ENCODE results near the gene DBN1. TPM values are rescaled to one million over a fixed set of nuclear protein-coding genes. Genes with fewer than 3 reads are reported as not detected.
A peak's percentile ranks its signal among the peaks of the same experiment; 100 is the strongest.

DBN1 gene
- polyA plus RNA-seq, 2 of the 4 experiments (the other 2 are of a cell fraction): 47.7 to 107 TPM

DNA sequence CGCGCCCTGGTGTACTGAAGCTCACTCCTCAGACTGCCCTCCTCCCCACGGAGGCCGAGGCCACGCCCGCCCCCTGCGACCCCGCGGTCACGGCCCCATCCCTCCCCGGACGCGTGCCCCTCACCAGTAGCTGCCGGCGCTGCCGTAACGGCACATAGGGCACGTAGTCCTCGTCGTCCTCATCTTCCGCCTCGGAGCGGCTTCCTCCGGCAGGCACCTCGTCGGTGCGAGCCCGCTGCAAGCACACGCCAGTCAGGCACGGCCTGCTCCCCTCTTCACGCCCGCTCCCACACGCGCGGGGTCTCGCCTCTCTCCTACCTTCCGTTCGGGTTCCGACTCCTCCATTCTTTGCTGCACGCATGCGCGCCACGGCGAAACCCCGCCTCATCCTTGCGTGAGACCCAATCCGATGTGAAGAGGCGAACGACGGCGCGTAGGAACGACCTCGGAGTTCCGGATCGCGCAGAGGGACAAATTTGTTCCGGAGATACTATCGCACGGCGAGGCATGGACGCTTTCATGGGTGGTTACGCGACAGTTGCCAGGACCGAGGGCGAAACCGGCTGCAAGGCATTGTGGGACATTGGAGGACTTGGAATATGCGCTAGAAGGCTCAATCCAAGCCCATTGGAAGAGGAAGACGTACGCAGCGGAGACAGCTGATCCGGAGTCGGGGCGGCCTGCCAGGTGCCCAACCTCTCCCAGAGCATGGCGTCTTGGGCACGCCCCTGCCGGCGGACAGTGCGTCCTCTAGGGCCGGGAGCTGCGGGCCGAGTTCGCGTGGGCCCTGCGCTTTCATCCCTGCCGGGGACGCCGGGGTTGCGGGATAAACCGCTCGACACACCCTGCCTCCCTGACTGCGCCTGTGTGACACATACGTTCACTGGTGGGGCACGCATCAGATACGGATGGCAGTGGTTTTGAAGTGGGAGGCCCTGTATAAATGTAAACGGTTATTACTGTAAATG is 43.5 kb upstream of the DBN1 start, which contains the start of gene DDX41 (continued):
- peak in 1 of 2 experiments; percentile 29; a peak in 2 of 5 replicates for TF ChIP-seq RAD21 (conservative IDR thresholded peaks at IDR 0.05 in 1 of 2, IDR thresholded peaks at IDR 0.05 in 1 of 2)
- TF ChIP-seq POLR2AphosphoS2 (conservative IDR thresholded peaks at IDR 0.05; ENCODE audit: low read length): peak; percentile 70; the same call in 1 of the 2 replicates
- no peak for TF ChIP-seq CEBPB (IDR thresholded peaks at IDR 0.05)
- TF ChIP-seq RFX5 (IDR thresholded peaks at IDR 0.05): peak; percentile 94

DNA sequence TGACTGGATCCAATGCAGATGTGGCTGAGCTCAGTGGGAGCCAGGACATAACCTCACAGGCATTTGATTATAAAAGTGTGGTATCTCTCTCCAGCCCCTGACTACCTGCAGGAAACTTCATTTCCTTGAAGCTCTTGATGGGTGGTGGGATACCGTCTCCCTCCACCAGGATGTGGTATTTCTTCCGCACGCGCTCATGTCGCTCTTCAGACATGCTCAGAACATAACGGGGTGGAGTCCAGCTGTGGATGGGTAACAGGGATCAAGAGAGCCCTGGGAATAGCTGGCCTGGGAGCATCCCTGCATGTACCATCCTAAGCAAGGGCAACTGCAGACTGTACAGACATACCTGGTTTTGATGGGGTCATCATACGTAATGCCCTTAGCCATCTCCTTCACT is 42.1 kb upstream of the DBN1 start:
- TF ChIP-seq GATA3 (IDR thresholded peaks at IDR 0.05; ENCODE audit: borderline replicate concordance) (no peak), POLR2AphosphoS2 (conservative IDR thresholded peaks at IDR 0.05; ENCODE audit: low read length) (no peak), PHF8 (IDR thresholded peaks at IDR 0.05; ENCODE audit: borderline replicate concordance, low read depth) (no peak), NR3C1 (IDR thresholded peaks at IDR 0.05) (no peak), POLR2A (IDR thresholded peaks at IDR 0.05; ENCODE audit: low read length) (no peak)
- ATAC-seq: no peak
- Histone ChIP-seq H3K4me1 (peaks cover 19% of the 10 kb centered on the region), H3K4me3 (peak overlapping the region; percentile 98), H3K27ac (no peak overlapping the region; a peak in 1 of 6 replicates), H3K9me3 (no peaks in the 10 kb centered on the region), H3K4me2 (peak overlapping the region; percentile 100)
- WGBS (ENCODE audit: missing lambda C conversion rate): 83% methylated on average over 7 of the region's 7 CpGs
- FAIRE-seq: no peak
- ChIA-PET POLR2A (interaction anchor here (1.3 kb wide), 1 partner anchor 31 kb away, joined by 3 read pairs; no protein-coding TSS in a partner anchor), CTCF (interaction anchor here (0.8 to 2.8 kb wide), 9 partner anchors 9 to 111 kb away, joined by 3 to 29 read pairs (median 3); no protein-coding TSS in a partner anchor)
- no peak for DNase-seq (ENCODE audit: low read depth in 1 of 2, low spot score in 1 of 2)

DNA sequence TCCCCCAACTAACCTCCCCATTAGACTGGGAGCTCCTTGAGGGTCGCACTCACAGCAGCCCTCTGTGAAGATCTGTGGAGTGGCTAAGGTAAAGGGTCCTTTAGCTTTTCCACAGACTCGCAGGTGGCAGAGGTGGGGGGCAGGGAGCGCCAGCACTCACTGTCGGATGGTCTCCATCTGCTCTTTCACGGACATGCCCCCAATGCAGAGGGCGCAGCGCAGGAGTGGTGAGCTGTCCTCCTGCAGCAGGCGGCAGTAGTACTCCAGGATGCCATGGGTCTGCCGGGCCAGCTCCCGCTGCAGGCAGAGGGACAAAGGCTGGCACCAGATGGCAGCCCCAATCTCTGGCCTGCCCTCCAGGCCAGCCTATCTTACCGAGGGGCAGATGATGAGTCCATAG is 41.1 kb upstream of the DBN1 start:
- DNase-seq (ENCODE audit: low read depth in 1 of 2, low spot score in 1 of 2) (no peak), ATAC-seq (no peak), FAIRE-seq (no peak)
- TF ChIP-seq JUN (IDR thresholded peaks at IDR 0.05) (no peak), ZNF302 (CRISPR knock-in tag; IDR thresholded peaks at IDR 0.05) (no peak), ESRRA (IDR thresholded peaks at IDR 0.05; ENCODE audit: borderline replicate concordance, low read length) (no peak), NR3C1 (IDR thresholded peaks at IDR 0.05) (no peak), MAFK (IDR thresholded peaks at IDR 0.05; ENCODE audit: partially characterized antibody) (no peak), NFE2L2 (conservative IDR thresholded peaks at IDR 0.05; ENCODE audit: low read length) (no peak), CBX8 (IDR thresholded peaks at IDR 0.05) (no peak), RCOR1 (IDR thresholded peaks at IDR 0.05; ENCODE audit: low read depth, low read length) (no peak), JUNB (IDR thresholded peaks at IDR 0.05) (no peak)
- TF ChIP-seq, protein P1, sequence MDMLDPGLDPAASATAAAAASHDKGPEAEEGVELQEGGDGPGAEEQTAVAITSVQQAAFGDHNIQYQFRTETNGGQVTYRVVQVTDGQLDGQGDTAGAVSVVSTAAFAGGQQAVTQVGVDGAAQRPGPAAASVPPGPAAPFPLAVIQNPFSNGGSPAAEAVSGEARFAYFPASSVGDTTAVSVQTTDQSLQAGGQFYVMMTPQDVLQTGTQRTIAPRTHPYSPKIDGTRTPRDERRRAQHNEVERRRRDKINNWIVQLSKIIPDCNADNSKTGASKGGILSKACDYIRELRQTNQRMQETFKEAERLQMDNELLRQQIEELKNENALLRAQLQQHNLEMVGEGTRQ (IDR thresholded peaks at IDR 0.05): no peak
- no peak overlapping the region for H3K4me3 ChIP-seq
- no peak overlapping the region for H3K4me2 ChIP-seq
- H3K27ac ChIP-seq: no peak overlapping the region
- ChIA-PET POLR2A (no interaction called here), CTCF (interaction anchor here (0.9 to 2.5 kb wide), 3 partner anchors 11 to 23 kb away, joined by 4 to 23 read pairs (median 7); no protein-coding TSS in a partner anchor)
- H3K4me1 ChIP-seq: peaks cover 19% of the 10 kb centered on the region
- H3K9me3 ChIP-seq: no peaks in the 10 kb centered on the region
- WGBS (ENCODE audit: missing lambda C conversion rate): 97% methylated on average over 6 of the region's 11 CpGs

DNA sequence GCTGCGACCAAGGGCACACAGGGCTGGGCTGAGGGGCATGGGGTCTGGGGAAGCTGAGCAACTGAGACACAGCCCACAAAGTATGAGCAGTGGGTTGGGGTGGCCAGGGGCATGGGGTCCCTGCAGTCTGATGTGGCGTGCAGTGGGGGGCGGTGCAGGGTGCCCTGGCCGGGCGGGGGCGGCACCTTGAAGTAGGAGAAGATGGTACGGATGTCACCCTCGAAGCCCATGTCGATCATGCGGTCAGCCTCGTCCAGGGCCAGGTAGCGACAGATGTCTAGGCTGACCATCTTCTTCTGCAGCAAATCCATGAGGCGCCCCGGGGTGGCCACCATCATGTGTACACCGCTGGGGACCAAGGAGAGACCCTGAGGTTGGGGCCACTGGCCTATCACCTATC is 40.1 kb upstream of the DBN1 start:
- ATAC-seq (no peak), DNase-seq (ENCODE audit: low read depth in 1 of 2, low spot score in 1 of 2) (no peak), FAIRE-seq (no peak)
- 93% methylated on average over 15 of the region's 15 CpGs for WGBS (ENCODE audit: missing lambda C conversion rate)
- no peaks in the 10 kb centered on the region for H3K9me3 ChIP-seq
- H3K4me2 ChIP-seq: no peak overlapping the region
- no peak overlapping the region for H3K4me3 ChIP-seq
- H3K4me1 ChIP-seq: peaks cover 11% of the 10 kb centered on the region
- POLR2A ChIA-PET: no interaction called here
- CTCF ChIA-PET: interaction anchor here (2.3 to 2.5 kb wide), 2 partner anchors 10 to 12 kb away, joined by 7 to 23 read pairs; no protein-coding TSS in a partner anchor
- no peak overlapping the region for H3K27ac ChIP-seq
- TF ChIP-seq FOSL2 (IDR thresholded peaks at IDR 0.05) (no peak), FOSL2 (CRISPR knock-in tag; IDR thresholded peaks at IDR 0.05) (no peak), RAD21 (conservative IDR thresholded peaks at IDR 0.05 in 1 of 2, IDR thresholded peaks at IDR 0.05 in 1 of 2) (no peak), ZSCAN20 (CRISPR knock-in tag; IDR thresholded peaks at IDR 0.05) (no peak), CHD2 (IDR thresholded peaks at IDR 0.05; ENCODE audit: low read length, partially characterized antibody) (no peak), NFE2L2 (conservative IDR thresholded peaks at IDR 0.05; ENCODE audit: low read length) (no peak), FOXS1 (CRISPR knock-in tag; IDR thresholded peaks at IDR 0.05) (no peak), ZNF302 (CRISPR knock-in tag; IDR thresholded peaks at IDR 0.05) (no peak), ESRRA (IDR thresholded peaks at IDR 0.05; ENCODE audit: borderline replicate concordance, low read length) (no peak), CHD4 (IDR thresholded peaks at IDR 0.05; ENCODE audit: borderline replicate concordance) (no peak), MYC (IDR thresholded peaks at IDR 0.05; ENCODE audit: borderline replicate concordance, low read length) (no peak), TP53 (CRISPR knock-in tag; IDR thresholded peaks at IDR 0.05) (no peak), EHF (CRISPR knock-in tag; IDR thresholded peaks at IDR 0.05) (no peak)
- TF ChIP-seq, protein P2, sequence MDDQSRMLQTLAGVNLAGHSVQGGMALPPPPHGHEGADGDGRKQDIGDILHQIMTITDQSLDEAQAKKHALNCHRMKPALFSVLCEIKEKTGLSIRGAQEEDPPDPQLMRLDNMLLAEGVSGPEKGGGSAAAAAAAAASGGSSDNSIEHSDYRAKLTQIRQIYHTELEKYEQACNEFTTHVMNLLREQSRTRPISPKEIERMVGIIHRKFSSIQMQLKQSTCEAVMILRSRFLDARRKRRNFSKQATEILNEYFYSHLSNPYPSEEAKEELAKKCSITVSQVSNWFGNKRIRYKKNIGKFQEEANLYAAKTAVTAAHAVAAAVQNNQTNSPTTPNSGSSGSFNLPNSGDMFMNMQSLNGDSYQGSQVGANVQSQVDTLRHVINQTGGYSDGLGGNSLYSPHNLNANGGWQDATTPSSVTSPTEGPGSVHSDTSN (IDR thresholded peaks at IDR 0.05): no peak
- TF ChIP-seq, protein P3, sequence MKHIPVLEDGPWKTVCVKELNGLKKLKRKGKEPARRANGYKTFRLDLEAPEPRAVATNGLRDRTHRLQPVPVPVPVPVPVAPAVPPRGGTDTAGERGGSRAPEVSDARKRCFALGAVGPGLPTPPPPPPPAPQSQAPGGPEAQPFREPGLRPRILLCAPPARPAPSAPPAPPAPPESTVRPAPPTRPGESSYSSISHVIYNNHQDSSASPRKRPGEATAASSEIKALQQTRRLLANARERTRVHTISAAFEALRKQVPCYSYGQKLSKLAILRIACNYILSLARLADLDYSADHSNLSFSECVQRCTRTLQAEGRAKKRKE (CRISPR knock-in tag; IDR thresholded peaks at IDR 0.05; ENCODE audit: low read depth): no peak

All from A549 (cell line).